Mucosa of gallbladder (tissue), 1 donor: Measurements from ENCODE around the gene CYP2R1. TPM values are rescaled to one million over a fixed set of nuclear protein-coding genes. Genes with fewer than 3 reads are reported as not detected.

Experiments
- total RNA-seq: library from RNA; stranded (reverse); gene quantifications from one replicate; pipeline ENCODE4 v1.2.1, GENCODE V29; 2021
- donor health status: DM: no; HTN: no; CAD: no.

CYP2R1 gene
- total RNA-seq, 1 donor from 2014 or later, result 9.6 TPM

Other genes starting within 250 kb of the CYP2R1 start
- gene PDE3B, start 248.4 kb downstream of the CYP2R1 start, total RNA-seq, result 7.5 TPM
- gene CALCA, start 80.1 kb upstream of the CYP2R1 start, total RNA-seq, result not detected
- not detected for gene CALCB, start 181.4 kb upstream of the CYP2R1 start, total RNA-seq
- 1.2 TPM for gene INSC, start 222.7 kb upstream of the CYP2R1 start, total RNA-seq